ENCODE results near the gene COL26A1. TPM values are rescaled to one million over a fixed set of nuclear protein-coding genes. Genes with fewer than 3 reads are reported as not detected.

Gene COL26A1
- total and polyA plus RNA-seq, 2 of the 4 experiments (the other 2 are of a cell fraction), result not detected

DNA sequence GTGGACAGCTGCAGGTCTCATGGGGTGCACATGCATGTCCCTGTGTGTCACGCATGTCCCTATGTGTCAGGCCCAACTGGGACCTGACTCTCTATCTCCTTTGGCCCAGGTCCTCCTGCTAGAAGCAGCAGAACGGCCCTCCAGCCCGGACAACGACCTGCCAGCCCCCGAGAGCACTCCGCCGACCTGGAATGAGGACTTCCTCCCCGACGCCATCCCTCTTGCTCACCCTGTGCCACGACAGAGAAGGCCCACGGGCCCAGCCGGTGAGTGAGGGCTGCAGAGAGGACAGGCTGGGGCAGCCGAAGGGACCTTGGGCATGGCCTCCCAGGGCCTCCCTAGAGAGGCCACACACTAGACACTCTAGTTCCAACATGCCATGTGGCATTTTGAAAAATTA lies 177.1 kb downstream of the COL26A1 start:
- H3K4me3 ChIP-seq (ENCODE audit: insufficient read depth, low read depth, low read length), result no peak overlapping the region
- H4K91ac ChIP-seq (ENCODE audit: insufficient read depth, low read depth, low read length), result no peak overlapping the region
- no TSS peak for BruUV-seq (replicated peaks)
- no peak overlapping the region for H4K5ac ChIP-seq (ENCODE audit: low read depth, low read length)
- H3K14ac ChIP-seq (replicated peaks; ENCODE audit: low read depth, low read length), result no peak overlapping the region
- H2BK15ac ChIP-seq (ENCODE audit: low read depth, low read length), result no peak overlapping the region
- no peaks in the 10 kb centered on the region for H4K20me1 ChIP-seq (ENCODE audit: insufficient read depth, low read length)
- POLR2A ChIA-PET (ENCODE audit: unreplicated experiment), result no interaction called here
- intact Hi-C loops (cut with micrococcal nuclease) (loop anchor here (1.0 to 10.0 kb wide), 3 partner anchors 177 to 275 kb away; partner anchors contain the start of genes COL26A1 and CUX1), in situ Hi-C loops (cut with MboI; ENCODE audit: low sequenced_read_pairs) (loop anchor here (5.0 kb wide), 1 partner anchor 733 kb away; no protein-coding TSS in a partner anchor), dilution Hi-C loops (cut with HindIII; ENCODE audit: low sequenced_read_pairs, unreplicated experiment) (no loop called here)
- no peak overlapping the region for H4K8ac ChIP-seq (ENCODE audit: low read depth in 2 of 2, low read length in 2 of 2)
- no peak overlapping the region for H3K27ac ChIP-seq (ENCODE audit: insufficient read depth, low read length)
- H2BK5ac ChIP-seq (ENCODE audit: low read depth, low read length, poor library complexity, severe bottlenecking), result no peak overlapping the region
- H3K9me3 ChIP-seq (ENCODE audit: control insufficient read depth, insufficient read depth, low read length), result peaks cover 5% of the 10 kb centered on the region
- no peak overlapping the region for H3K4me2 ChIP-seq (ENCODE audit: low read depth, low read length)
- H2AK9ac ChIP-seq (replicated peaks; ENCODE audit: low read depth, low read length, poor library complexity), result no peak overlapping the region
- H3K36me3 ChIP-seq (ENCODE audit: control insufficient read depth, insufficient read depth, low read length), result no peaks in the 10 kb centered on the region
- H3K9ac ChIP-seq (ENCODE audit: low read depth, low read length), result no peak overlapping the region
- no peak overlapping the region for H2AK5ac ChIP-seq (ENCODE audit: low read depth, low read length)
- H3K18ac ChIP-seq (ENCODE audit: low read depth, low read length), result no peak overlapping the region
- no peak overlapping the region for H2BK20ac ChIP-seq (ENCODE audit: low read depth, low read length)
- H3K4me1 ChIP-seq (ENCODE audit: control insufficient read depth, insufficient read depth, low read length), result peaks cover 12% of the 10 kb centered on the region; the same call in 1 of the 2 replicates
- no peak for TF ChIP-seq BHLHE40 (IDR thresholded peaks at IDR 0.05; ENCODE audit: low read depth, low read length)
- no peak for TF ChIP-seq FOS (IDR thresholded peaks at IDR 0.05; ENCODE audit: low read depth, low read length)
- TF ChIP-seq MAZ (IDR thresholded peaks at IDR 0.05; ENCODE audit: borderline replicate concordance, low read depth, low read length), result no peak
- no peak for TF ChIP-seq POLR2A (IDR thresholded peaks at IDR 0.05; ENCODE audit: low read depth, low read length)
- TF ChIP-seq MAFK (IDR thresholded peaks at IDR 0.05; ENCODE audit: low read depth, low read length), result no peak
- TF ChIP-seq, protein P1, sequence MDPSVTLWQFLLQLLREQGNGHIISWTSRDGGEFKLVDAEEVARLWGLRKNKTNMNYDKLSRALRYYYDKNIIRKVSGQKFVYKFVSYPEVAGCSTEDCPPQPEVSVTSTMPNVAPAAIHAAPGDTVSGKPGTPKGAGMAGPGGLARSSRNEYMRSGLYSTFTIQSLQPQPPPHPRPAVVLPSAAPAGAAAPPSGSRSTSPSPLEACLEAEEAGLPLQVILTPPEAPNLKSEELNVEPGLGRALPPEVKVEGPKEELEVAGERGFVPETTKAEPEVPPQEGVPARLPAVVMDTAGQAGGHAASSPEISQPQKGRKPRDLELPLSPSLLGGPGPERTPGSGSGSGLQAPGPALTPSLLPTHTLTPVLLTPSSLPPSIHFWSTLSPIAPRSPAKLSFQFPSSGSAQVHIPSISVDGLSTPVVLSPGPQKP (IDR thresholded peaks at IDR 0.05; ENCODE audit: borderline replicate concordance, low read depth, low read length), result no peak
- TF ChIP-seq NFE2L2 (IDR thresholded peaks at IDR 0.05; ENCODE audit: low read depth, low read length), result no peak
- H3K27me3 ChIP-seq (ENCODE audit: control insufficient read depth, insufficient read depth, low read length), result no peaks in the 10 kb centered on the region; the same call in 1 of the 2 replicates
- H3K23ac ChIP-seq (ENCODE audit: low read depth, low read length), result no peak overlapping the region
- H3K9me1 ChIP-seq (ENCODE audit: insufficient read depth, low read length), result no peaks in the 10 kb centered on the region
- ATAC-seq (ENCODE audit: low read depth) (no peak), DNase-seq (no peak)
- WGBS, 2 experiments (ENCODE audit: extremely low coverage in 2 of 2, insufficient read length in 1 of 2), result 79% methylated on average over 9 of the region's 13 CpGs; no CpG with 5 or more reads in 1 of the 2 experiments
- H2AFZ ChIP-seq (replicated peaks; ENCODE audit: low read length, poor library complexity), result no peak overlapping the region
- no peak overlapping the region for H3K56ac ChIP-seq (ENCODE audit: extremely low read depth, insufficient read depth, low read length)
- H2BK120ac ChIP-seq (ENCODE audit: low read depth, low read length), result no peak overlapping the region
- no peak overlapping the region for H3K4ac ChIP-seq (ENCODE audit: low read depth, low read length)
- CTCF ChIA-PET, result interaction anchor here (0.7 kb wide), 1 partner anchor 235 kb away, joined by 3 read pairs; no protein-coding TSS in a partner anchor
- no peaks in the 10 kb centered on the region for H3K79me1 ChIP-seq (ENCODE audit: low read depth in 1 of 2, low read length in 2 of 2)
